Ramos (cell line): Measurements from ENCODE around the gene PCDHGA3.
"Not testable (repeated sequence)": the region's sequence is repeated elsewhere in the genome, so short reads cannot be mapped to it uniquely, and the experiment has no call there.

ENCODE experiments used
- in situ Hi-C: fragments of 300-500 bp; cut with MboI; formaldehyde crosslinking; loops from one replicate; pipeline ENCODE4 v1.14.3; 2022; ENCODE audit warnings: low sequenced_read_pairs; ENCODE audit not compliant: unreplicated experiment

Gene PCDHGA3

DNA sequence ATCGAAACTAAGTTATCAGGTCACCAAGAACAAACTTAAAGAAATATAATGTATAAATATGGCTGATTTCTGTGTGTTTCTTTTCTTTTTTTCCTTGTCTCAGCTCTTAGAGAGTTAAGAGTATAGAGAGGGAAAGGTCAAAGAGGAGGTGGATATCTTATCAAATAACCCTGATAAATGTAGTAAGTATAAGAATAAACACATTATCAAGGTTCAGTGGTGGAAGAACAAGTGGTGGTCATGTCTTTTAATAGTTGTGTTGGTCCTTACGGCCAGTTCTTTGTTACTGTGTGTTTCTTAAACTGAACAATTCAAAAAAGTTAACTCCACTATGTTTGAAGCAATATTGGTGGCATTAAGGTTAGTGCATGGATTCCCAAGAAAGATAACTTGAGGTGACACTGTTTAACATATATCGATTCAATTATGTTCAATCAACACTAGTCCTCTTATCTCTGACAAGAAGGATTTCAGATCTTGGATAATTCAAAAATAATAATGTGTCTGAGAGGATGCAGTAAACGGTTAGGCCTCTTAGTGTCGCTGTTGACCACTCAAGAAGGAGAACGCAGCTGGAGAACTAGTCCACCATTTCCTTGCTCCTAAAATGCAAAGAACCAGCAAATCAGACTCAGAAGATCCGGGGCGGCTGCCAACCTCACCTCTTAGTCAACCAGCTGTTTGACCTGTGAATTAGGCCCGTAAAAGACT, at the start of gene PCDHGA3:
PCDHGA3 (plus strand) TSS at position 588 of the 711 bp plus-strand sequence. CDS start 205 bp downstream, outside the sequence.
- in situ Hi-C loops = no loop called here

DNA sequence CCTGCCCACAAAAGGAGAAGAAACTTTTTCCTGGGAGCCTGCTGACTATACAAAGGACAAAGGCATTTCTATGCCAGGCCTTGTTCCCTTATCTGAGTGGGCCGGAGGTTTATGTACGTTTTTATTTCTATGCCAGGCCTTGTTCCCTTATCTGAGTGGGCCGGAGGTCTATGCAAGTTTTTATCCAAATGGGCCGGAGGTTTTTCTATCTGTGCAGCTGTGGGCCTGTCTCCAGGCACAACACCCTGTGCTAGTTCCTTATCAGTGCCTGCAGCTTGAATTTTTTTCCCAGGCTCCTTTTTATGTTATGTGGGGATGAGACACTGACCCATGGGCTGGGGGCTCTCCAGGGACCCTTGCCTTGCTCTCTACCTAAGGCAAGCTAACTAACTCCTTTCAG, 45.3 kb upstream of the PCDHGA3 start:
- in situ Hi-C loops = no loop called here

DNA sequence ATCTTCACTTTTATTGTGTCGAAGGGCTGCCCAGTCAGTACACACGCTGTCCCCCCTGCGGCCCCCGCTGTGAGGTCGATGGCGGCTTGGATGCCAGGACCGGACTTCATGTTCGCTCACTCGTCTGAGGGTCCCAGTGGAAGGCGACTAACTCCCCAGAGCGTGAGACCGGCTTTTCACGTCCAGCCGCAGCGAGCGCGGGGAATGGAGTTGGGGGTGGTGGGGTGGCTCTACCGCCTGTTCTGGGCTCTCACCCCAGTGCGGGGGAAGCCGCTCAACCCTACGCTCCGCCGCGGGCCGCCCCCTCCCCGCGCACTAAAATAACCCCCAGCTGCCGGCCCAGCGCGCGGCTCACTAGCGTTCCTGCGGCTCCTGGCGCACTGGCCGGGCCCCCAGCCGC, 39.9 kb upstream of the PCDHGA3 start, which contains the start of gene SLC25A2:
SLC25A2 (minus strand) TSS at position 294 of the 400 bp plus-strand sequence; CDS start at position 110, 184 bp downstream.
- in situ Hi-C loops = no loop called here

DNA sequence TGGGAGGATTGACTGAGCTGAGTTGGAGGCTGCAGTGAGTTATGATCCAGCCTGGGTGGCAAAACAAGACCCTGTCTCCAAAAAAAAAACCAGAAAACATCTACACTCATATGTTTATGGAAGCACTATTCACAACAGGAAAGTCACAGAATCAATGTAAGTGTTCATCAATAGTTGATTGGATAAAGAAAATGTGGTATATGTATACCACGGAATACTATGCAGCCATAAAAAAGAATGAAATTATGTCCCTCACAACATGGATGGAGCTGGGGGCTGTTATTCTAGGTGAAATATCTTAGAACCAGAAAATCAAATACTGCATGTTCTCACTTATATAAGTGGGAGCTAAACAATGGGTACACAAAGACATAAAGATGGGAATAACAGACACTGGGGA, 37.0 kb upstream of the PCDHGA3 start:
- in situ Hi-C loops = no loop called here

DNA sequence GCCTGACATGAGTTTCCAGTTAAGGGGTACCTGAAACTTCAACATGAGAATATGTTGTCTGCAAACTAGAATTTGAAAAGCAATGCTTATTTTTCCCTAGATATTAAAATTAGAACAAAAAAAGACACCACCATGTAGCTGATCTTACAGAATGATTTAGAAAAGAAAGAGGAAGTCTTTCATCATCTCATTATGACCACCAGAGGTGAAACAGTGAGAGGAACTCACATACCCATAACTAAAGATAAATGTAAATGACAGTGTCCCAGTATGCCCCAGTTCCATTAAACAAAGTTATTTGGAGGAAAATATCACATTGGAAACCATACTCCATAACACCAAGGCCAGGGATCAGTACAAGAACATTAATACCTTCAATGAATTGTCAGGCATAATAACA, 29.9 kb upstream of the PCDHGA3 start:
- in situ Hi-C loops = no loop called here

DNA sequence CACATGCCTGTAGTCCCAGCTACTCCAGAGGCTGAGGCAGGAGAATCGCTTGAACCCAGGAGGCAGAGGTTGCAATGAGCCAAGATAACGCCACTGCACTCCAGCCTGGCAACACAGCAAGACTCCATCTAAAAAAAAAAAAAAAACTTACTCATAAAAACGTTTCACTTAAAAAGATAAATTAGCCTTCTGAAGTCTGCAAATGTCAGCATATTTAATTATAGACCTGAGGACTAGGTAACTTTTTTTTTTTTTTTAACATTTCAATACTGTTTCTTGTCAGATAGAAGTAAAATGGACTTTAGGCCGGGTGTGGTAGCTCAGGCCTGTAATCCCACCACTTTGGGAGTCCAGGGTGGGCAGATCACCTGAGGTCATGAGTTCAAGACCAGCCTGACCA, 26.7 kb upstream of the PCDHGA3 start:
- in situ Hi-C loops = not testable (repeated sequence)

DNA sequence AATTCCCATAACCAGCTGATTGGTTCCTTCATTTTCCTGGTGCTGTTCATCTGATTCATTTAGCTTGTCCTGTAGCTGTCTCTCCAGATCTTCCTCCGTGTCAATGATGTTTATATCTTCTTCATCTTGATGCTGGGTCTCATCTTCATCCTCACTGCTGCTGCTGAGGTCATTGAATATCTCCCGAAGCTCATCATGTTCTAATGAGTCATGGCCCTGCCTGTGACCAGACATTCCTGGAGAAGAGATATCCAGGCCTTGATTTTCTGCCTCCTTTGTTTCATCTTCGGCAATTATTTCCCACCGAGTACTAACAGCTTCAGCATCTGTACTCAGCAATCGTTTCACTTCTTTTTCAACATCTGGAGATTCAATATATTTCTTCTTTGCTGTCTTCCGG, 24.4 kb upstream of the PCDHGA3 start:
- in situ Hi-C loops = no loop called here

DNA sequence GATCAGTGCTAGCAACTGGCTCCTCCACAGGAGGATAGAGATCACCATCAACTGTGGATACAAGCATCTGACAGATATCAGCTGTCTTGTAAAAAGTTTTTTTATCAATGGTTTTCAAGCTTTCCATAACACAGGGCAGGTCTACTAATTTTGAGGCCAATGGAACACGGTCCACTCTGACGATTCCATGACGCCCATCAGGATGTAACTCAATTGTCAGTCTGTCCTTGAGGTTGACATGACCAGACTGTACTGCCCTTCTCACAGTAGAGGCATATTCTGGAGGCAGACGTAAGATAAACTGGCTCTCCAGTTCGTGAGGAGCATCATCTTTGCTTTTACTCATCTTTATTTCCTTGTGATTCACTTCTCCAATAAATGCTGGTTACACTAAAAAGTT, 23.9 kb upstream of the PCDHGA3 start:
- in situ Hi-C loops = no loop called here

DNA sequence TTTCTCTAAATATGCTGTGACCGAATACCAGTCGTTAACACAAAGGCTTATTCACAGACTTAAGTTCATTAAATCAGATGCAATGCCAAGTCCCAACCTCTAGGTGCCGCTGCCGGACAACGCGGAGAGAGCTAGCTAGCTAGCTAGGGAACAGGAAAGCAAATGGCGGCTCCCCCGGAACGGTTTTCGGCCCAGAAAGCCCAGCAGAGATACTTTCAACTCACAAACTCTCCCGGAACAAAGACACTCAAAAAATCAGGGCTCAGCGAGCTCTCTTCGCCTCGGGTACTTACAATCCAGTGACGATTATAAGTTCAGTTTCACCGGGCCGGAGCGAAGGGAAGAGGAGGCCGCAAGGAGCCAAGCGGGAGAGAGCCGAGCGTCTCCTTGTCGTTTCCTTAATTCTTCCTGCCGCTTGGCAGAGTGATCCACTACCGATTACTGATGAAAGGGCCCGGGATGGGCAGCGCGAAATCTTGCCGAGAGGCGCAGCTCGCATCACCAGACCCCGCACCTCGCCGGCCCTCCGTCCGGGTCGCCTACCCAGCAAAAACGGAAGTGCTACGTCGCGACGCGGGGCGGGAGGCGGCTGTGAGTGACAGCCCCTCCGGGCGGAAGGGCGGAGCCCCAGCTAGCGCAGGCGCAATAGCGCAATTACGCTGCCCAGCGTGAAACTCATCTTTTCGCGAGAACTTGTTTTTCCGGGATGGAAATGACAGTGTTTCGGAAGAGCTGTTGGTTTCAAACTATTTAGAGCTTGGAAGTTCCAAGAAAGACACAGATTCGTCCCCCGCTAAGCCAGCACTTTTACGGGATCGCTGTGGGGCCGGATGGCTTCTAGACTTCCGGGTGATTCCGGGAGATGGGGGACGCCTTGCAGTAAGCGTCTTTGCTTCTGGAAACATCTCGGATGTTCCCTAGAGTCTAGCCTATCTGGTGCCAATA, 23.1 kb upstream of the PCDHGA3 start, which contains the start of gene TAF7:
TAF7 (minus strand) TSS at position 560 of the 945 bp plus-strand sequence. CDS start 740 bp downstream, outside the sequence.
- in situ Hi-C loops = no loop called here

DNA sequence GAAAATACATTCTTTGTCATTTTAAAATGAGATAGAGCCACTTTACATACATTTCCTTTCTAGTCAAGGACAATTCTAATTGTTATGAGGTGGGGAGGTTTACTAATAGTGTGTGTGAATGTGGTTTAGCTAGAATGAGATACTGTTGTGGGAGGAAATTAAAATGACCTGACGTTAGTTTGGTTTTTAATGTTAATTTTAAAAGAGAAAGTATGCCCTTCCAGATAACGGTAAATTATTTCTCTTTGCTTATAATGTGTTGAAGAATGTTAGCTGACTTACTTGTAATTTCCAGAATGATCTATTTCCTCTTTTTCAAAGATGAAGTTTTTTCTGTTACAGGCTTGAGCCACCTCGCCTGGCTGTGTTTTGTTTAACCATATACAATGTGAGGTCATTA, 21.4 kb upstream of the PCDHGA3 start:
- in situ Hi-C loops = no loop called here

DNA sequence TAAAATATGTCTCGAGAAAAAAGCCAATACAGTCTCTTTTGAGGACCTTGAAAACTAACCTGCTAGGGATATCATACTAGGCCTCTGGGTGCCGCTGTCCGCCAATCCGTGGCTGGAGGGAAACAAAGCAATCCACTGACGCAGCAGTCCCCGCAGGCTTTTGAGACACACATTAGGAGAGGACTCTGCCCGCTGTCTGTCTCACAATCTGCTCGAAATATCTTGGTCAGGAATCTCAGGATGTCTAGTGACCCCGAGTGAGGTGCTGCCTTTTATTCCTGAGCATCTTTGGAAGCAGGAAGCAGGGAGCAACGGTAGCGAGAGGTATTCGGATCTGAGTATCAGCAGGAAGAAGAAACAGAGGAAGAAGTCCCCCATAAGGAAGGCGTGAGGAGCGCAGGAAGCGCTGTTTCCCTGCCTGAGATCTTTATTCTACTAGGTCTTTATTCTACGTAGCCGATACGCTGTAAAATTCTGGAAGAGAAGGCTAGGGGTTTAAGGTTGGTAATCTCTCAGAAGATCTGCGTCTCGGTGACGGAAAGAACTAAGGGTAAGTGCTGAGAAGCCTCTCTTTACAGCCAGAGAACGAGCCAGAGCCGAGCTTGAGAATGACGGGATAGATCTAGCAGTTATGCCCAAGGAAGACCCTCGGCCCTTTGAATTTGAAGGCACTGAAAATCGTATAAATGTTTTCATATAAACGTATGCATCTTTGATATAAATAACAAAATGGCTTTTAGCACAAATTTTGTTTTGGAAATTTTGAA, 17.4 kb upstream of the PCDHGA3 start:
- in situ Hi-C loops = no loop called here

DNA sequence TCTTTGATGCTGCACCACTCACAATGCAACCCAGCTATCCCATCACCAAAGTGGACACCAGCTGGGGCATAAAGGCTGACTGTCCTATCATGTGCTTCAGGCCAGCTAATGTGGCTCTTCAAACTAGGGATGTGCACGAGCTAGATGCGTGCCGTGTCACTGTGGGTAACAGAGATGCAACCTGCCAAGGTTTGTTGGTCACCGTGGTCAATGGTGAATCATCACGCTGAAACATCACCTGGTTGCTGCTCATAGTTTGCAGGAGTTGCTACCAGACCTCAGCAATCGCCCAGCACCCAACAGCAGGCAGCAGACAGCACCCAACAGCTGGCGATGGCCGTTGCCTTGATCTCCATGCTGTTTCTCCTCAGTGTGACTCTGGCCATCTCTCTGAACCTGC, 15.4 kb upstream of the PCDHGA3 start:
- in situ Hi-C loops = no loop called here

DNA sequence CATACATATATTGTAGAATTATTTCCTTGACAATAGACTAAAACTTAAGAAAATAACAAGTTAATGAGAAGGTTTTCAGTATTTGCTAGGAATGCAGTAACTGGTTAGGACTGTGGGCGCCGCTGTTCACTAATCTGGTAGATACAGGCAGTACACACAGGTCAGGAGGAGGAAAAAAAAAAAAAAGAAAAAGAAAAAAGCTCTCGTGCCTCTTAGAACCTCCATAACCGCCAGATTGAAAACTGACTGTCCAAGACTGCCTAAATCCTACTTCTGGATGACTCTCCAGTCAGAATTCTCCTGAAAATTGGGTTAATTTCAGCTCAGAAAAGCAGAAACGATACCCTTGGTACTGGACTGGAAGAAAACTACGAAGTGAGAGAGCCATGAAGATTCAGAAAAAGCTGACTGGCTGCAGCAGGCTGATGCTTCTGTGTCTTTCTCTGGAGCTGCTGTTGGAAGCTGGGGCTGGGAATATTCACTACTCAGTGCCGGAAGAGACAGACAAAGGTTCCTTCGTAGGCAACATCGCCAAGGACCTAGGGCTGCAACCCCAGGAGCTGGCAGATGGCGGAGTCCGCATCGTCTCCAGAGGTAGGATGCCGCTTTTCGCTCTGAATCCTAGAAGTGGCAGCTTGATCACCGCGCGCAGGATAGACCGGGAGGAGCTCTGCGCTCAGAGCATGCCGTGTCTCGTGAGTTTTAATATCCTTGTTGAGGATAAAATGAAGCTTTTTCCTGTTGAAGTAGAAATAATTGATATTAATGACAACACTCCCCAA, 13.1 kb upstream of the PCDHGA3 start, which contains the start of gene PCDHGA1:
PCDHGA1 (plus strand) TSS at position 216 of the 782 bp plus-strand sequence.
- in situ Hi-C loops = no loop called here

DNA sequence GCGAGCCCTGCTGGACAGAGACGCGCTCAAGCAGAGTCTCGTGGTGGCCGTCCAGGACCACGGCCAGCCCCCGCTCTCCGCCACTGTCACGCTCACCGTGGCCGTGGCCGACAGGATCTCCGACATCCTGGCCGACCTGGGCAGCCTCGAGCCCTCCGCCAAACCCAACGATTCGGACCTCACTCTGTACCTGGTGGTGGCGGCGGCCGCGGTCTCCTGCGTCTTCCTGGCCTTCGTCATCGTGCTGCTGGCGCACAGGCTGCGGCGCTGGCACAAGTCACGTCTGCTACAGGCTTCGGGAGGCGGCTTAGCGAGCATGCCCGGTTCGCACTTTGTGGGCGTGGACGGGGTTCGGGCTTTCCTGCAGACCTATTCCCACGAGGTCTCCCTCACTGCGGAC, 11.1 kb upstream of the PCDHGA3 start:
- in situ Hi-C loops = not testable (repeated sequence)

DNA sequence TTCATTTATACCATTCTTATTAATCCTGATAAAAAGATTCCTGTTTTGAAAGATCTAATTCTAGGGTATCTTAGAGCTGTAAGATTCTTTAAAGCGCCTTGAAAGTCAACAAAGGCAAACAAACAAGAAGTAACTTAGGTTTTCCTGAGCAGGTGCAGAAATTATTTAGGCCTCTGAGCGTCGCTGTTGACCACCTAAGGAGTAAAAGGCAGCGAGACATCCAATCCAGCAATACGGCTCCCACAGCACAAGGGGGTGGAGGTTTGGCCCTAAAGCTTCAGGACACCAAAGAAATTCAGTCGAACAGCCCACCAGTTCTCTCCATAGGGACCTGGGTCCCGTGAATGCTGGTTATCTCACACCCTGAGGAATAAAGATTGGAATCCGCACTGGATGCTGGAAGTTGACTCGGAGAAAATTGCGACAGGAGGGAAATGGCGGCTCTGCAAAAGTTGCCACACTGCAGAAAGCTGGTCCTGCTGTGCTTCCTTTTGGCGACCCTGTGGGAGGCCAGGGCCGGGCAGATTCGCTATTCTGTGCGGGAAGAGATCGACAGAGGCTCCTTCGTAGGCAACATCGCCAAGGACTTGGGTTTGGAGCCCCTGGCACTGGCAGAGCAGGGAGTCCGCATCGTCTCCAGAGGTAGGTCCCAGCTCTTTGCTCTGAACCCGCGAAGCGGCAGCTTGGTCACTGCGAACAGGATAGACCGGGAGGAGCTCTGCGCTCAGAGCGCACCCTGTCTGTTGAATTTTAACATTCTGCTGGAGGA, 4.9 kb upstream of the PCDHGA3 start, which contains the start of gene PCDHGA2:
PCDHGA2 (plus strand) TSS at position 223 of the 769 bp plus-strand sequence.
- in situ Hi-C loops = no loop called here

DNA sequence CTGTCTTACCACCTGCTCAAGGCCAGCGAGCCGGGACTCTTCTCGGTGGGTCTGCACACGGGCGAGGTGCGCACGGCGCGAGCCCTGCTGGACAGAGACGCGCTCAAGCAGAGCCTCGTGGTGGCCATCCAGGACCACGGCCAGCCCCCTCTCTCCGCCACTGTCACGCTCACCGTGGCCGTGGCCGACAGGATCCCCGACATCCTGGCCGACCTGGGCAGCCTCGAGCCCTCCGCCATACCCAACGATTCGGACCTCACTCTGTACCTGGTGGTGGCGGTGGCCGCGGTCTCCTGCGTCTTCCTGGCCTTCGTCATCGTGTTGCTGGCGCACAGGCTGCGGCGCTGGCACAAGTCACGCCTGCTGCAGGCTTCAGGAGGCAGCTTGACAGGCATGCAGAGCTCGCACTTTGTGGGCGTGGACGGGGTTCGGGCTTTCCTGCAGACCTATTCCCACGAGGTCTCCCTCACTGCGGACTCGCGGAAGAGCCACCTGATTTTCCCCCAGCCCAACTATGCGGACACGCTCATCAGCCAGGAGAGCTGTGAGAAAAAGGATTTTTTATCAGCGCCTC, 2.8 kb upstream of the PCDHGA3 start:
- in situ Hi-C loops = not testable (repeated sequence)

DNA sequence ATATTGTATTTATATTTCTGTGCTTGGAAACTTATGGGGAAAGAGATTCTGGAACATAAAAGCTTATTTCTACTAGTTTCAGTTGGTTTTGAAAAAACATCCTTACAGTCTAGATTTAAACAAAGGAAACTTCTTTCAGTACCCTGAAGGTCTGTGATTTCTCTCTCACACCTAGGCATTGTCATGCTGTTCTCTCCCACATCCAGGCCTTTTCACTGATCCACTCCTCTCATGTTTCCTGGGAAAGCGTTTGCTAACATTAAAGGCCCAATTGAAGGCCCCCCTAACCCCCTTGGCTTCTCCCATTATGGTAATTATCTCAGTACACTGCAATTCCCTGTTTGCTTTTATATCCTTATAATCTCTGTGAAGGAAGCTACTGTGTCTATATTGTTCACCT, 856 bp upstream of the PCDHGA3 start:
- in situ Hi-C loops = no loop called here

DNA sequence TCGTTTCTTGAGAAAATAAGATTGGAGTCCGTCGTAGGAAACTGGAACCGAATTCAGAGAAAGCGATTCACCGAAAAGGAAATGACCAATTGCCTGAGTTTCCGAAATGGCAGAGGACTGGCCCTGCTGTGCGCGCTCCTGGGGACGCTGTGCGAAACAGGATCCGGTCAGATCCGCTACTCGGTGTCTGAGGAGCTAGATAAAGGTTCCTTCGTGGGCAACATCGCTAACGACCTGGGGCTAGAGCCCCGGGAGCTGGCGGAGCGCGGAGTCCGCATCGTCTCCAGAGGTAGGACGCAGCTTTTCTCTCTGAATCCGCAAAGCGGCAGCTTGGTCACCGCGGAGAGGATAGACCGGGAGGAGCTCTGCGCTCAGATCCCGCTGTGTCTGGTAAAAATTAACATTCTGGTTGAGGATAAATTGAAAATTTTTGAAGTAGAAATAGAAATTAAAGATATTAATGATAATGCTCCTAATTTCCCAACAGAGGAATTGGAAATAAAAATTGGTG, 379 bp downstream of the PCDHGA3 start:
- in situ Hi-C loops = no loop called here
